DMS153 (cell line): ENCODE results near the gene RPIA.
"Not testable (repeated sequence)": the region's sequence is repeated elsewhere in the genome, so short reads cannot be mapped to it uniquely, and the experiment has no call there.

Experiments
- DNase-seq: peaks from one replicate; lab custom pipeline; 2025; lab: John Stamatoyannopoulos, UW

RPIA gene

DNA sequence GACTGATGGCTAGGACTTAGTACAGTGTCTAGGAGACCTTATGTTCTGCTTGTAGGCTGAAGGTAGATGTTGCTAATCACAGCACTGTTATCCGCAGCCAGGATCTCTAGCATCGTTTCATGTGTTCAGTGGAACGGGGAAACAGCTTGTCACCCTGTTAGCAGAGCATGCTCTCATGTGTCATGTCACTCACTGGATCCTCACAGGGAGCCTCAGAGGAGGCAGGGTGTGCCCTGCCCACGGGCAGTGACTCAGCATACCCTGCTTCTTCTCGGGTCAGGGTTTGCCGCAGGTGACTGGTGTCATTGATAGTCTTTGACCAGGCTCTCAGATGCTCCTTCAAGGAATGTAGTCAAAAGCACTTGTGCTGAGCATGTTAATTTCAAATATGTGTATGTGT, 44.4 kb downstream of the RPIA start:
- DNase-seq: no peak

DNA sequence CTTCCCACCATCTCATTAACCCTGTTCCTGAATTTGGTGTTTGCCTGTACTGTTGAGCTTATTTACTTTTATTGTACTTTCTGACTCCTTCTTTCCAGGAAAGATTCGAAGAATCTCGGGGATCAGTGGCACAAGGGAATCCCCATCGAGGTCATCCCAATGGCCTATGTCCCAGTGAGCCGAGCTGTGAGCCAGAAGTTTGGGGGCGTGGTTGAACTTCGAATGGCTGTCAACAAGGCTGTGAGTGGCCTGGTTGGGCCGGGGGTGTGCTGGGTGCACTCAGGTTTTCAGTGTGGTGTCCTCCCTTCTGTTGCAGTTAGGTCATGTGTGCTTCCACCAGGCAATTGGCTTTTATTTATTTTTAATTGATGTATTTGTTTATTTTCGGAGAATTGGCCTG, 45.0 kb downstream of the RPIA start:
- no peak for DNase-seq

DNA sequence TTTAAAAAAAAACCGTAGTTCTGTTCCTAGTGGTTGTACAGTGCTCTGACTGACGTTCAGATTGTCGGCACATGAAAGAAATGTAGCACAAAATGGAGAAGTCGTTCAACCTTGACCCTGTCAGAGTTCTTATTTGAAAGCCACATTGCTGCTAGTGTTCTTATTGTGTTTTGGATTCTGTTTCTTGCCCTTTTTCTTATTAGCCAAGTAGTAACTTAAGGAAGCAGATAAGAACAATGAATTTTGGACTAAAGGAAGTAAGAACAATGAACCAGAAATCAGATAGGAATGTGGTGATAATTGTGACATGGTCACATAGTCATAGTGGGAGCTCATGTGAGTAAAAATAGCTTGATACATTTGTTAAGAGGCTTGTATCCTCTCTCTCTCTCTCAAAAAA, 45.9 kb downstream of the RPIA start:
- DNase-seq: no peak

DNA sequence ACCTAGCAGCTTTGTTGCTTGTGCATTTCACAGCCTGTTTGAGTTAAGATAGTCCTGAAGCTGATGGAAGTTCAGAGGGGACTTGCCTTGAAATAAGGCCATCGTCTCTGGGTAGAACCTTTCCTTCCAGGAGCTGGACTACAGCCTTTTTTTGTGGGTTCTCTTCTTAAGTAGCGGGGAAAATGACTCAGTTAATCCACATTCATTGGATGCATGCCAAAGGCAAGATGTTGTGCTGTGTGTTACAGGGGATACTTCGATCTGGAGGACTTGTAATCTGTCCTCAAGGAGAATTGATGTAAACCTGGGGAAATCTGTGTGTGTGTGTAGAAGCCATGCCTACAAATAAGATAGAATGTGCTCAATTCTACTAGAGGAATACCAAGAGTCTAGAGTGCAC, 46.8 kb downstream of the RPIA start:
- no peak for DNase-seq

DNA sequence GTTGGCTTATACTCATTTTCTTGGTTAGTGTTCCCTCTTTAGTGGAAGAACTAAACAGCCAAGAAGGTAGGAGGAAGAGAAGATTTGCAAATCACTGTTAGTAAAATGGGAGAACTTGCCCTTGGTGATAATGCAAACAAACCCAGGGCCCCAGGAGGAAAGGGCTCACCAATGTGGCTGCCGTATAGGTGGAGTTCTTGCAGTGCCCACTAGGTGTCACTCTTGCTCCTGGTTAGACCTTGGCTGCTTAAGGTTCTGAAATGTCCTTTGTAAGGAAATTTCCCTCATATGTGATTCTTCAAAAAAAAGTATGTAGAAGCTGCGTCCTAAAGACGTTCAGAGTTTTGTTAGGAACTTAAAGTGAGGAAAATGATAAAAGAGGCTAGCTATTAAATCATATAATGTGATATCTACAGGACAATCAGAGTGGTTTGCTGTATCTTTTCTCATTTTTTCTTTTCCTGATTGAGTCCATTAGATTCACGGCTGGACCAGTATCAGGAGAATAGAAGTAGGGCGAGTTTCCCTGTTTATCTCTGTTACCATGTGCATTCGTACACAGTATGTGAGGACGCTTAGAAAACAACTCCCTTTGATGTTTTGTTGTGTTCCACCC, 48.6 kb downstream of the RPIA start:
- DNase-seq: peak; percentile 24

DNA sequence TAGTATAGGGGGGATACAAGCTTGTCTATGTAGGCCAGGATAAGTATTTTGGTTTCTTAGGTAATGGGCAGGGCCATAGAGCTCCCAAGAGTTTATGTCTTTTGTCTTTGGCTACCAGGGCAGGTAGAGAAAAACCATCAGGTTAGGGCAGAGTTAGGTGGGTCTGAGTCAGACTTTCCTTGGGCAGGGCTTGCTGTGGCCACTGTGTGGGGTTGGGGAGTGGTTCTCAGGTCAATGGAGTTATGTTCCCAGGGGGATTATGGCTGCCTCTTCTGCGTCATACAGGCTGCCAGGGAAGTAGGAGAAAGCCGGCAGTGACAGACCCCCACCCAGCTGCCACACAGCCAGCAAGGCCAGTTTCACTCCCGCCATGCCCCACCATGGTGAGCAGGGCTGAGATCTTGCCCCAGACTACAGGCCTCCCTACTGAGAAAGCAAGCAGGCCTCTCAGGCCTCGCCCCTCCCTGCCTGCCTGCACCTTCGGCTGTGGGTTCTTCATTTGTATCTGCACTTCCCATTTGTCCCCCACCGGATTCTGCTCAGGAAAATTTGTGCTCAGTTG, 55.5 kb downstream of the RPIA start:
- DNase-seq: no peak

DNA sequence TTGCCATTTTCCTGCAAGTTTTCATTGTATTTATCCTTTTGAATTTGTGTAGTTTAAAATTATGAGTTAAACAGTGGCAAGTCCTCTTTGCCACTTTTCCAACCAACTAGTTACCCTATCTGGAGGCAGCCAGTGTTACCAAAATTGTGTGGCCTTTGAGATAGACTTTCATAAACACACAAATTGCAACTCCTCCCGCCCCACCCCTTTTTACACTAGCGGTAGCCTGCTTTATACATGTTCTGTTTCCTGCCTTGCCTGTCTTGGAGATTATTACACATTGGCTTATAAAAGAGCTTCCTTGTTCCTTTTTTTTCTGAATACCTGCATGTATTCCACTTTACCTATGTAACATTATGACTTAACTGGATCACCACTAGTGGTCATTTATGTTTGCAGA, 56.5 kb downstream of the RPIA start:
- no peak for DNase-seq

DNA sequence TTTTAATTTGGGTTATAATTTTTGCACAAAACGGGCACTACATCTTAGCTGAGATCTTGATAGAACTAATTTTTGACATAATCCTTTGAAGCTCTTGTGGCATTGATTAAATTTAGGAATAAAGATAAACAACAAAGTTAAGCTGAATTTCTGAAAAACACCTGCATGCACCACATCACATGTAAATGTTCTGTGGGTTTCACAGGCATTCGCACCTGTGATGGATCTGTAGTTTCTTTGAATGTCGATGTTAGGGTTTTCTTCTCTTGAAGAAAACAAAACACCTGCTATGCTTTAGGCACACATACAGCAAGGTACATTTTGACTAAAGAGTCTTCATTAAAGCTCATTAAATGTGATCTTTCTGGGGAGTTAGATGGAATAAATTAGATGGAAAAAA, 60.3 kb downstream of the RPIA start:
- no peak for DNase-seq

DNA sequence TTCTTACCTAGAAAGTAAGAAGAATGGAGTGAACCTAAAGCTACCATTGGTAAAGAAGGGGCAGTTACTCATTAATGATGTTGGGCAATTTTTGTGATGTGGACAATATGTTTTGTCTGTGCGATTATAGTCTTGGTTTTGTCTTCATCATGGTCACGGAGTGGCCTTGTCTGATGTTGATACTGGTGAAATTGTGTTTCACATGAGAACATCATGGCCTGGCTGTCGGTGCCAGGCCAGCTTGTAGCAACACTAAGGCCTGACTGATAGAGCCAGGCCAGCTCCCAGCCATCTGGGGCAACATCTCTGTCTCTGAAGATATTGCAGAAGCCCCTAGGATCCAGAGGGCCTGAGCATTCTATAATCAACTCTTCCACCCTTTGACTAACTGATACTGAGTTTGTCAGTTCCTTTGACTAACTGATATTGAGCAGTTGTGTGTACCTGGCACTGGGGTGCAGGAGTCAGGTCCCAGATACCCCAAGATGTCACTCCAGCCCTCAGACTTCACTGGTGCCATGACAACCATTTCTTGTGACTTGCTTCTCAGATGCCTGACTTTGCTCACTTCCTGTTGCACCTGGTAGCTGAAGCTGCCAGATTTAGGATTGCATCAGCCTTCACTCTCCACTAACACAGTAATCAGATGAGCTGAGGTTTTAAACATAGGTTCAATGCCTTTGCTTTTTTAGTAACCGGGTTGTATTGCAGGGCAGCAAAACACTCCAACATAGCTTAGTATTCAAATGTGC, 62.5 kb downstream of the RPIA start:
- DNase-seq: no peak

DNA sequence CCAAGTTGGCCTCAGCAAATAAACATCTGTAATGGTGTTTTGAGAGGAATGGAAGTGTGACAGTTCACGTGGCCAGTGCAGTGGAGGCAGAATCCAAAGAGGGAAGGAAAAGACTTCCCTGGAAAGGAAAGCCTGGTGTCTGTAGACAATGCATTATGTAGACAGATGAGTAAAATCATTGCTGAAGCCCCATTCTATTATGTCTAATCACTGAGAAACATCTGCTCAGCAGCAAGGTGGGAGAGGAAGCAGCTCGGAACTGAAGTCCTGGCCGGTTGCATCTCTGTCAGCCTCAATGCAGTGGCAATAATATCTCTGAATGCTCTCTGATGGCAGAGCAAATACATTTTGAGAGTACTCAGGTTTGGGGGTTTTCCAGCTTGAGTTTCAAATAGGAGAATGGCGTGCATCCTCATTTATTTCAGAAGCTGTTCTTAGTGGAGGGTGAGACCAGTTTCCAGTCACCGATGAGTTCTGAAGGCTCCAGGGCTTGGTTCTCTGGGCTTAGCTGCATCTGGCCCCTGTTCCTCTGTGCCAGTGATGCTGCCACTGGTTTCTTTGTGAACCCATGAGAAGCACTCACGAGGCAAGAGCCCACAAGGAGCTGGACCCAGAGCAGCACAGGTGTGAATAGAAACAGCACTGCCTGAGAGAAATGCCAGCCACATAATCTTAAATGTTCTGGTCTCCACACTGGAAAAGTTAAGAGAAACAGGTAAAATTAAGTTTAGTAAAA, 63.3 kb downstream of the RPIA start:
- no peak for DNase-seq

DNA sequence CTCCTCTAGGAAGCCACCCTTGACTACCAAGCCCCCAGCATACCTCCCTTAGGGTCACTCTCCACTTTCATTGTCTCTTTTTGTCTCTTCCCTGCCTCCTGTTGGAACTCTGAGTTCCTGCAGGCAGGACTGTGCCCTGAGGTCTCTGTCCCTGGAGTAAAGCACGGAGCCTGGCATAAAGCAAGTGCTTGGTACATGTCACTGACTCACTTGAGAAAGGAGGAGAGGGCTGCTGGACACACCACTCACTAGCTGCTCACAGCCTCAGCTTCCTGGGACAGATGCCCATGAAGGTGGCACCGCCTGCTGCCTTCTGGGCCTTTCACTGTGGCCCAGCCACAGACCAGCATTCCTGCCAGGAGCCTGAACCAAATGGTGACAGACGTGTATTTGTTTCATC, 64.4 kb downstream of the RPIA start:
- DNase-seq: no peak

DNA sequence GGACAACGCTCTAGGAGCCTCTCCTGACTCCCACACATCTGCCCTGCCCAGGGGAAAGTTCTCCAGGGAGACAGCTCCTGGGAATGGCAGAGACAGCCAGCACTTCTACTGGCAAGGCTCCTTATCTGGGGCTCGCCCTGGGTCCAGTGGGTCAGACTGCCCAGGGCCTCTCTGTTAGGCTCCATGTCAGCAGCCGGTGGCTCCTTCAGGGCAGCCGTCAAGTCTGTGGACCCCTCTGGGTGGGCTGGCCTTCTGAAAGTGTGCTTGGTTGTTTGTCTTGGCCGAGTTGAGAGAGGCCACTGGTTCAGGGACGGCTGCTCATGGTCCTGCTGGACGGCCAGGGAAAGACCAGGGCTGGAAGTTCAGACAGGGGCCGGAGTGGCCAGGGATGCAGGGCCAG, 65.6 kb downstream of the RPIA start:
- DNase-seq: no peak

DNA sequence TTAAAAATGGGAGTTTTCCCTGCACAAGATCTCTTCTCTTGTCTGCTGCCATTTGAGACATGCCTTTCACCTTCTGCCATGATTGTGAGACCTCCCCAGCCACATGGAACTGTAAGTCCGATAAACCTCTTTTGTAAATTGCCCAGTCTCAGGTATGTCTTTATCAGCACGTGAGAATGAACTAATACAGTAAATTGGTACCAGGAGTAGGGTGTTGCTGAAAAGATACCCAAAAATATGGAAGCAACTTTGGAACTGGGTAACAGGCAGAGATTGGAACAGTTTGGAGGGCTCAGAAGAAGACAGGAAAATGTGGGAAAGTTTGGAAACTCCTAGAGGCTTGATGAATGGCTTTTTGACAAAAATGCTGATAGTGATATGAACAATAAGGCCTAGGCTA, 67.2 kb downstream of the RPIA start:
- not testable (repeated sequence) for DNase-seq

DNA sequence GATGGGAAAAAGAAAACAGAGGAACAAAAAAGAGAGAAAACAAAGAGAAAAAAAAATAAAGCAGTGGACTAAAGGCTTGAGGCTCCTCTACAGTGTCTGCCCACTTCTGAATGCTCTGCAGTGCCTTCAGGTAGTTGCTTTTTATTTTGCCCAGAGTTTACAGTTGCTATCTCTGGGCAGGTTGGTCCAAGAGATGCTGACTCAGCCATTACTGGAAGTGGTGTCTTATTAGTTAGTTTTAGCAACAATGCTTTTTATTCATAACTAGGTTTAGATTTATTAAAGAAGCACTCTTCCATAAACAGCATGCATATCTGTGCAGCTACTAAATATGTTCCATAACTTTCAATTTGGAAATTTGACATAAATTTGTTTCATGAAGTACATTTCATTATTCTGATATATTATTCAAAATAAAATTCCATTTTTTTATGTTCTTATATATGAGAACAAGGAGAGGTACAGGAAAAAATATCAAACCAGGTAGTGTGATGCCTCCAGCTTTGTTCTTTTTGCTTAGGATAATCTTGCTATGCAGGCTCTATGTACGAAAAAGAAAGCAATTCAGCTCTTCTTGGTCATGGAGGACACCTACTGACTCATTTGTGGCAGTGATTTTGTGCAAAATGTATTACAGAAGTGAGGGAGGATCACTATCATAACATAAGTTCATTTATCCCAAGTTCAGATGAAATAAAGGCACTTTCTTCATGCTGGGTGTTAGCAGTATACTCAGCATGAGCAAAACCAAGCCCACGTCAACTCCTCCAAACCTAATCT, 69.5 kb downstream of the RPIA start:
- no peak for DNase-seq

DNA sequence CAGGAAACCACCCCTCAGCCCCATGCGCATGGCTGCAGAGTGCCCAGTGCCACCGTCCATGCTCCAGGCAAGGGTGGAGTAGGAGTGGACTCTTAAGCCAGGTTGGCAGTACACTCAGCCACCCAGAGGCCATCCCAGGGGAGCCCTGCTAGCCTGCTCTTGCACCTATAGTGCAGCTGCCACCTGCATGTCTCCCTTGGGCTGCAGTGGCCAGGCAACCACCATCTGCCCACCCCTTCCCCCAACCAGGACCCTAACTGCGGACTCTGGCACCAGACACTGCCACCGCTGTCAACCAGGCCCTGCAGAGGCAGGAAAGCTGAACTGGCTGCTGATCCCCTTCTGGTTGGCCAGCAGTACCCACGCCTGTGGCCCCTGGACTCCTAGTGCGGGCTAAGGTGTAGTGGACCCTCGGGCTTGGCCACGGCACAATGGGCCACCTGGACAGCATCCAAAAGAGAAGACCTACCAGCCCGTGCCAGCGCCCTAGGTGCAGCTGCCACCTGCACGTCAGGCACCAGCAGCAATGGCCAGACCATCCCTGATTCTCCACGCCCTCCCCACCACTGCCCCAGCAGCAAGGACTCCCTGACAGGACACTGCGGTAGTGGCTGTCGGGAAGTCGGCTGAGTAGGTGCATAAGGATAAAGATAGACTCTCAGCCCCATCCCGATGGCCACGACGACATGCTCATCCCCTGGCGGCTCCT, 72.8 kb downstream of the RPIA start:
- DNase-seq: no peak

DNA sequence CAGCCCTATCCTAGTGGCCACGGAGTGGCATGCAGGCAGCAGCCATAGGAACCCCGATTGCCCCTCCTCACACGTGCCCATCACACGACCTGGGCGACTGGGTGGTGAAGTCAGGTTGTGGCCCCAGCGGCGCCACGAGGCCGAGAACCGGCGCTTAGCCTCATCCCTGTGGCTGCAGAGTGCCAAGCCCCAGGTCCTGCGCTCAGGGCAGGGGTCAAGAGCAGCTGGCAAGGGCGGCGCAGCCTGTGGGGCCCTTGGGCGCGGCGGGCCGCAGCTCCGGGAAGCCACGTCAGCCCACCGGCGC, 73.3 kb downstream of the RPIA start:
- no peak for DNase-seq

DNA sequence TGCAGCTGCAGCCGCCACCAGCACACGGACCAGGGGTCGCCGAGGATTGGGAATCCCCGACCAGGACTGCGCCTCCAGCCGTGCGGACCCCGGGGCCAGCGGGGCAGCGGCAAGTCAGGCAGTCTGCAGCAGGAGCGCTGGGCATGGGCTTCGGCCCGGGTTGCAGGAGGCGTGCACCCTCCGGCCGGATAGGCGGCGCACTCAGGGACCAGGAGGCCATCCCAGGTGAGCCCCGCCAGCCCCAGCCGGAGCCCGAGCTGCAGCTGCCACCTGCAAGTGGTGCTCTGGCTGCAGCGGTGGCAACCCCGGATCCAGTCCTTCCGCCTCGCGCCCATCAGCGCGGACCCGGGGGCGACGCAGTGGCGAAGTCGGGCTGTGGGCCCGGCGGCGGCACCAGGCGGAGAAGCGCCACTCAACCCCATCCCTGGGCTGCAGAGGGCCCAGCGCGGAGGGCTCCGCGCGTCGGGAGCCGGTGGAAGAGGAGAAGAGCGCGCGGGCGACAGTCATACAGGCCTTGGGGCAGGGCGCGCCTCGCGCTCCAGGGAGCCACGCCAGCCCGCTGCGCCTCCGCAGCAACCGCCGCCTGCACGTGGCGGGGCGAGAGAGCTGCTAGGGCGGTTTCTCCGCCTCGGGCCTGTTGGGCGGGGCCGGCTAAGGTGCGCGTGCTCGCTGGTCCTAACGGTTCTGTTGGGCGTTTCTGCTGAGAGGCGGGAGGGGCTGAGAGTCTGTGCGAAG, 73.8 kb downstream of the RPIA start:
- peak; percentile 80 for DNase-seq

DNA sequence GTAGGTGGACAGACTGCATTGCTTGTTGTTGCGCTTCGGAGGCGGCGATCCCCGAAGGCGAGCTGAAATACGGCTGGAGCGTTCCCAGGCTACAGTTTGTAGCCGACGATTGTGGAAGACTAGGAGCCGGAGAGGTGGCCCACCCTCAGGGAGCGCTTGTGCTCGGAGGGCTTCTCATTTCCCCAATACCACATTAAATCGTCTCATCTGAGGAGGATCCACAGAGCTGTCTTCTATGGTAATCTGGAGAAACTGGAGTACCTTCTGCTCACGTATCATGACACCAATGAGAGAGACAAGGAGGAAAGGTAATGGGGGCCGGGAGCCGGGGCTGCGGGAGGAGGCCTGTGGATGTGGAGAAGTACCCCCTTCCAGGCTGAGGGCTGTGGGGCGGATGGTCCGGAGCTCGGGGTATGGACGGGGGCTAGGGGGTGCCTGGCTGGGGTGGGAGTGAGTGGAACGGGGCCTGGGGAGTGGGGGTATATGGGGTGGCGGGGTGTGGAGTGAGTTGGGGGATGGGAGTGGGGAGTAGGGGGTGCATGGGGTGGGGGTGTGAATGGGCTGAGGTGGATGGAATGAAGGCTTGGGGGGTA, 74.5 kb downstream of the RPIA start:
- not testable (repeated sequence) for DNase-seq

DNA sequence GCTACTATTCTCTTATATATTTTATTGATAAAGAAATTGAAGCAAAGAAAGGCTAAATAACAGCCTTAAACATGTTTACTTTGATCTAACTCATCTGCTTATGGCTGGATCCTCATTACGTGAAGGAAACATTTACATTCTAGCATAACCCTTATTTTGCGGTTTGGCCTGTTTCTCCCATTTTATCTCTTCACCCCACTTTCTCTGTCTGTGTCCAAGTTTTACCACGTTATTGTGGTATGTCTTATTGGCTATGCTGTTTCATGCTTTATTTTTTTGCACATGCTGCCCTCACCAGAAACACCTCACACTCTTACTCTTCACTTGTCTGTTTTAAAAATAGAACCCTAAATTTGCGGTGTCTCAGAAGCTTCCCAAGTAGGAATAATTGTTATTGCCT, 78.5 kb downstream of the RPIA start:
- DNase-seq: no peak

DNA sequence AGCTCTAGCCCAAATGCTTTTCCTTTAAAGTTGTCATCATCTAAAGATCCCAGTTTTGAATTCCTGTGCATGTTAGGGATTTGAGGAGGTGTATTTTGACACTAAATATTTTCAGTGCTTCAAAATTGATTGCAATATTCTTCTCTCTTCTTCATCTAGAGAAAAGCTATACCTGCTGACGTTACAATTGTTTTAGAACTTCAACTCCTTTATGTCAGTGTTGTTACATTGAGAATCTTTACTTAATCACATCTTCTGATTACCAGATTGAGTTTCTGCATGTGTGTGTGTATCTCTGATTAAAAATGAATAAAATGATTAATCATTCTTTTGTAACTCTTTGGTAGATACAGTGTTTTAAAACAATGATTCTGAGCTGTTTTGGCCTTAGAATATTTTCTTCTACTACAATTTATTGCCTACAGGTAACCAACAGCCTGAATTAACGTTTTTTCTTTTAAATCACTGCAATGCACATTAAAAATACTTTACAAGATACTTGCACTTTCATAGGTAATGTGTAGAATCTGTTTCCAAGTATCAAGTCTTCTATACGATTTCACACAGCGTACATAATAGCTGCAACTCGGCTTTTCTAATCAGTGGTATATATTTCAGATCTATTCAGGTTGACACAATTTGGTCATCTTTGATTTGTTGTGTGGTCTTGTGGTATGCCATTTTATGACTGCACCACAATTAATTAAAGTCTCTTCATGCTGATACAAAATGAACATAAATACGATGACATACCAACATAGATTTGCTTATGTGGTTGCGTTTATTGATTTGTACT, 82.0 kb downstream of the RPIA start:
- DNase-seq: not testable (repeated sequence)
